ENCODE measurements around the gene CTIF. TPM values are rescaled to one million over a fixed set of nuclear protein-coding genes. Genes with fewer than 3 reads are reported as not detected.

The CTIF gene
- total RNA-seq, 1 donor from 2014 or later: 54.8 TPM

GRCh38 chr18:48814490-48815178 lies 275.8 kb downstream of the CTIF start:
- Histone ChIP-seq H3K4me3 (no peak overlapping the region), H3K27ac (peak overlapping the region; percentile 42), H3K27me3 (ENCODE audit: low read depth) (no peaks in the 10 kb centered on the region), H3K36me3 (peaks cover 21% of the 10 kb centered on the region), H3K4me1 (peaks cover 19% of the 10 kb centered on the region), H3K9me3 (no peaks in the 10 kb centered on the region)
- DNase-seq (peak; percentile 9), ATAC-seq (peak; percentile 17 to 20)
- intact Hi-C loops (cut with DNase I): no loop called here
- TF ChIP-seq CTCF (IDR thresholded peaks at IDR 0.05): no peak

GRCh38 chr18:48815179-48815515 lies 276.3 kb downstream of the CTIF start:
- no peak for ATAC-seq
- intact Hi-C loops (cut with DNase I): no loop called here

GRCh38 chr18:48815581-48816324 lies 276.9 kb downstream of the CTIF start:
- intact Hi-C loops (cut with DNase I): no loop called here
- peaks cover 22% of the 10 kb centered on the region for H3K36me3 ChIP-seq
- peaks cover 19% of the 10 kb centered on the region for H3K4me1 ChIP-seq
- ATAC-seq: no peak
- DNase-seq: peak; percentile 5
- no peak overlapping the region for H3K4me3 ChIP-seq
- TF ChIP-seq CTCF (IDR thresholded peaks at IDR 0.05): no peak
- no peaks in the 10 kb centered on the region for H3K9me3 ChIP-seq
- H3K27ac ChIP-seq: no peak overlapping the region
- H3K27me3 ChIP-seq (ENCODE audit: low read depth): no peaks in the 10 kb centered on the region

More at GRCh38 chr18:48815179-48815515, 276.3 kb downstream of the CTIF start:
- no peak for DNase-seq
- no peaks in the 10 kb centered on the region for H3K9me3 ChIP-seq
- H3K27me3 ChIP-seq (ENCODE audit: low read depth): no peaks in the 10 kb centered on the region
- H3K36me3 ChIP-seq: peaks cover 22% of the 10 kb centered on the region
- H3K4me1 ChIP-seq: peaks cover 19% of the 10 kb centered on the region
- H3K4me3 ChIP-seq: no peak overlapping the region
- TF ChIP-seq CTCF (IDR thresholded peaks at IDR 0.05): no peak
- no peak overlapping the region for H3K27ac ChIP-seq

GRCh38 chr18:48816554-48816953 lies 277.7 kb downstream of the CTIF start:
- ATAC-seq: no peak

GRCh38 chr18:48817021-48817461 lies 278.2 kb downstream of the CTIF start:
- ATAC-seq (no peak), DNase-seq (peak; percentile 32)
- Histone ChIP-seq H3K9me3 (no peaks in the 10 kb centered on the region), H3K4me1 (peaks cover 19% of the 10 kb centered on the region), H3K4me3 (no peak overlapping the region), H3K27me3 (ENCODE audit: low read depth) (no peaks in the 10 kb centered on the region), H3K27ac (no peak overlapping the region), H3K36me3 (peaks cover 22% of the 10 kb centered on the region)
- TF ChIP-seq CTCF (IDR thresholded peaks at IDR 0.05): no peak
- intact Hi-C loops (cut with DNase I): no loop called here

More at GRCh38 chr18:48816554-48816953, 277.7 kb downstream of the CTIF start:
- no peaks in the 10 kb centered on the region for H3K27me3 ChIP-seq (ENCODE audit: low read depth)
- no peaks in the 10 kb centered on the region for H3K9me3 ChIP-seq
- peaks cover 19% of the 10 kb centered on the region for H3K4me1 ChIP-seq
- TF ChIP-seq CTCF (IDR thresholded peaks at IDR 0.05): no peak
- H3K36me3 ChIP-seq: peaks cover 22% of the 10 kb centered on the region
- H3K27ac ChIP-seq: no peak overlapping the region
- H3K4me3 ChIP-seq: no peak overlapping the region
- intact Hi-C loops (cut with DNase I): no loop called here
- peak; percentile 9 for DNase-seq
